K562 (cell line): ENCODE results near the gene SLC30A4. TPM values are rescaled to one million over a fixed set of nuclear protein-coding genes. Genes with fewer than 3 reads are reported as not detected.

Source experiments
- ATAC-seq: fragments of 200-7000 bp; cut with Tn5 transposase; 3 replicates; pipeline ENCODE4 v1.9.1; 2020; ENCODE audit warnings: moderate library complexity
- BruUV-seq: library from RNA; stranded (reverse); fragments of 400-500 nt; replicated peaks from 2 replicates; lab custom pipeline; 2021; lab: Mats Ljungman, UMichigan
- CTCF ChIA-PET: fragments of 300-600 bp; formaldehyde crosslinking; extraction: SDS; loops from one replicate; lab custom pipeline; 2021; ENCODE audit warnings: low intra/inter-chr PET ratio; lab: Yijun Ruan, JAX
- POLR2A ChIA-PET: fragments of 300-600, 350-650 bp; sonication (Branson Sonifier 250); formaldehyde crosslinking; extraction: SDS; loops from one replicate; lab custom pipeline; 2021; ENCODE audit warnings: antibody characterized with exemption, inconsistent platforms; lab: Yijun Ruan, JAX
- DNase-seq, 4 experiments: peaks; one replicate each; pipeline versions ENCODE4 v3.0.0 to v3.0.0-alpha.2; 2011 to 2018; ENCODE audit warnings: low spot score in 3 of 4, mixed read lengths in 3 of 4; ENCODE audit errors: extremely low read depth in 1 of 4
- FAIRE-seq: peaks from 2 replicates; lab custom pipeline; 2011; peaks lifted over from hg19 to GRCh38; lab: Jason Lieb, UNC
- H2AFZ ChIP-seq: 2 replicates; pipeline ENCODE4 v1.6.0; 2011; ENCODE audit warnings: low read depth, low read length, control low read depth, inconsistent platforms
- H3K27ac ChIP-seq: fragments of 200-600 bp; 3 replicates; pipeline ENCODE4 v1.8.0; 2011; ENCODE audit warnings: low read depth, mild to moderate bottlenecking, control low read depth, inconsistent platforms, low read length, moderate library complexity, mixed read lengths; ENCODE audit errors: extremely low read depth
- H3K27me3 ChIP-seq, 2 experiments: fragments of 300-600 bp in 1 of 2; 2 replicates in 1 of 2; 3 replicates in 1 of 2; pipeline versions ENCODE4 v1.6.0 to v1.8.0; 2011; ENCODE audit warnings: inconsistent platforms in 2 of 2, low read length in 2 of 2, mild to moderate bottlenecking in 1 of 2, mixed read lengths in 1 of 2, moderate library complexity in 1 of 2; ENCODE audit not compliant: control insufficient read depth in 2 of 2, insufficient read depth in 2 of 2
- H3K36me3 ChIP-seq: fragments of 300-600 bp; 3 replicates; pipeline ENCODE4 v1.8.0; 2011; ENCODE audit warnings: mild to moderate bottlenecking, low read length, inconsistent platforms; ENCODE audit not compliant: control insufficient read depth, insufficient read depth
- H3K4me1 ChIP-seq, 2 experiments: fragments of 200-600 bp in 1 of 2; replicated peaks in 1 of 2; 2 replicates in 1 of 2; 3 replicates in 1 of 2; pipeline versions ENCODE4 v1.5.1 to v1.8.0; 2011; ENCODE audit warnings: inconsistent platforms in 2 of 2, low read length in 2 of 2, mild to moderate bottlenecking in 1 of 2, mixed read lengths in 1 of 2, moderate library complexity in 1 of 2; ENCODE audit not compliant: control insufficient read depth in 2 of 2, insufficient read depth in 2 of 2
- H3K4me2 ChIP-seq: 2 replicates; pipeline ENCODE4 v1.6.1; 2011; ENCODE audit warnings: low read length, control low read depth, inconsistent platforms, mixed read lengths; ENCODE audit not compliant: insufficient read depth
- H3K4me3 ChIP-seq: fragments of 200-600 bp; sonication (generic), shearing (Covaris generic); 2 replicates; pipeline ENCODE4 v1.5.1; 2016; ENCODE audit warnings: control low read depth, inconsistent platforms
- H3K79me2 ChIP-seq: fragments of 200-600 bp; 3 replicates; pipeline ENCODE4 v1.8.0; 2011; ENCODE audit warnings: low read length, inconsistent platforms; ENCODE audit not compliant: control insufficient read depth, insufficient read depth
- H3K9ac ChIP-seq, 2 experiments: 2 replicates each; pipeline versions ENCODE4 v1.6.0 to v1.6.1; 2011; ENCODE audit warnings: low read depth in 2 of 2, low read length in 2 of 2, control low read depth in 1 of 2, inconsistent platforms in 1 of 2, mild to moderate bottlenecking in 1 of 2, mixed read lengths in 1 of 2; ENCODE audit not compliant: insufficient read depth in 1 of 2
- H3K9me1 ChIP-seq: one replicate; pipeline ENCODE4 v1.6.0; 2011; ENCODE audit warnings: inconsistent platforms, mild to moderate bottlenecking, low read length, moderate library complexity; ENCODE audit not compliant: control insufficient read depth, insufficient read depth
- H3K9me3 ChIP-seq: replicated peaks from 2 replicates; pipeline ENCODE4 v1.5.1; 2011; ENCODE audit warnings: low read depth, low read length, inconsistent platforms; ENCODE audit not compliant: control insufficient read depth, insufficient read depth
- H4K20me1 ChIP-seq: replicated peaks from 2 replicates; pipeline ENCODE4 v1.6.1; 2011; ENCODE audit warnings: low read length, inconsistent platforms, mixed read lengths; ENCODE audit not compliant: control insufficient read depth, insufficient read depth
- NFIC ChIP-seq: fragments of 450-650 bp; IDR thresholded peaks from 2 replicates; pipeline ENCODE4 v1.6.1; 2017; ENCODE audit warnings: mild to moderate bottlenecking, inconsistent platforms
- SMARCC2 ChIP-seq: fragments of 450-650 bp; IDR thresholded peaks from 2 replicates; pipeline ENCODE4 v1.6.1; 2017; ENCODE audit warnings: antibody characterized with exemption, moderate library complexity, mild to moderate bottlenecking, low read depth
- ZBTB34 ChIP-seq: fragments of 250-450 bp; sonication (Bioruptor Pico); IDR thresholded peaks from 2 replicates; pipeline ENCODE4 v1.8.0; 2021; ENCODE audit warnings: mild to moderate bottlenecking, moderate library complexity
- WGBS: fragments of 100-300 bp; shearing (Covaris generic); methylation state at CpG from one replicate; pipeline ENCODE4 v1.1.6; 2016; ENCODE audit warnings: low coverage, mixed read lengths; ENCODE audit not compliant: insufficient coverage; ENCODE audit errors: missing lambda C conversion rate; 5-methylcytosine and 5-hydroxymethylcytosine counted together
- in situ Hi-C: fragments of 300-500 bp; cut with MboI; formaldehyde crosslinking; loops from 4 replicates; pipeline ENCODE4 v1.15.0; 2018; ENCODE audit warnings: inconsistent platforms, mixed read lengths
- intact Hi-C: fragments of 100-400 bp; cut with micrococcal nuclease; formaldehyde crosslinking; loops from 2 replicates; pipeline ENCODE4 v1.14.2; 2022
- polyA plus RNA-seq, 8 experiments: library from polyadenylated mRNA; depleted of rRNA in 4 of 8; stranded (reverse) in 5 of 8; unstranded in 3 of 8; fragments of >200 nt; fragmentation: Nextera tagmentation in 2 of 8; fragmentation: Illumina TruSeq in 1 of 8; extraction: Ambion mirVana in 2 of 8; extraction: Trizol in 1 of 8; gene quantifications; 2 replicates each; pipeline versions ENCODE4 v1.2.1 to v1.2.3, GENCODE V29; 2011 to 2014; ENCODE audit warnings: inconsistent platforms in 1 of 8, missing spikeins in 1 of 8
- total RNA-seq, 7 experiments: library from RNA; depleted of rRNA in 6 of 7; stranded (reverse); fragments of >200 nt in 6 of 7; fragmentation: Illumina TruSeq in 2 of 7; extraction: Trizol in 2 of 7; gene quantifications; 2 replicates each; pipeline versions ENCODE4 v1.2.1 to v1.2.3, GENCODE V29; 2011 to 2021; ENCODE audit warnings: low replicate concordance in 1 of 7

SLC30A4 gene
- total and polyA plus RNA-seq, 9 of the 15 experiments (the other 6 are each of a cell fraction or from before 2014, with no cell fraction given), result 0.21 to 0.73 (median 0.36) TPM

- H3K9ac ChIP-seq, result no peak overlapping the region
- H3K4me1 ChIP-seq, result no peaks in the 10 kb centered on the region
- no TSS peak for BruUV-seq
- no peaks in the 10 kb centered on the region for H3K9me3 ChIP-seq
- DNase-seq (no peak), ATAC-seq (no peak), FAIRE-seq (no peak)
- peaks cover 3% of the 10 kb centered on the region; the same call in 1 of the 2 replicates for H4K20me1 ChIP-seq
- H2AFZ ChIP-seq, result no peak overlapping the region
- POLR2A ChIA-PET, result interaction anchor here (0.6 to 0.9 kb wide), 2 partner anchors 16 to 240 kb away, joined by 3 read pairs; no protein-coding TSS in a partner anchor
- peak; percentile 56 for TF ChIP-seq NFIC
- no peak for TF ChIP-seq SMARCC2
- no peak overlapping the region for H3K4me2 ChIP-seq
- no peaks in the 10 kb centered on the region for H3K36me3 ChIP-seq
- no peak overlapping the region for H3K4me3 ChIP-seq
- peaks cover 23 to 36% of the 10 kb centered on the region in 2 experiments for H3K27me3 ChIP-seq
- H3K9me1 ChIP-seq, result no peaks in the 10 kb centered on the region
- CTCF ChIA-PET, result no interaction called here
- no peak overlapping the region for H3K27ac ChIP-seq
- no peaks in the 10 kb centered on the region for H3K79me2 ChIP-seq
- intact Hi-C loops, result no loop called here
- in situ Hi-C loops, result no loop called here
- 3% methylated on average over 8 of the region's 8 CpGs for WGBS
Observed at GRCh38 chr15:45441686-45442085, 80.9 kb downstream of the SLC30A4 start.

- ChIA-PET CTCF (interaction anchor here (0.7 kb wide), 1 partner anchor 14 kb away, joined by 3 read pairs; no protein-coding TSS in a partner anchor), POLR2A (interaction anchor here (0.9 kb wide), 1 partner anchor 17 kb away, joined by 3 read pairs; no protein-coding TSS in a partner anchor)
- H3K79me2 ChIP-seq, result no peaks in the 10 kb centered on the region
- in situ Hi-C loops (no loop called here), intact Hi-C loops (no loop called here)
- H3K9me3 ChIP-seq, result no peaks in the 10 kb centered on the region
- H3K36me3 ChIP-seq, result no peaks in the 10 kb centered on the region
- H3K9ac ChIP-seq, result no peak overlapping the region
- no TSS peak for BruUV-seq
- no peak overlapping the region for H3K4me3 ChIP-seq
- no peaks in the 10 kb centered on the region for H3K9me1 ChIP-seq
- peaks cover 3% of the 10 kb centered on the region; the same call in 1 of the 2 replicates for H4K20me1 ChIP-seq
- no peak overlapping the region for H3K4me2 ChIP-seq
- H3K27ac ChIP-seq, result no peak overlapping the region
- no peak for TF ChIP-seq ZBTB34
- DNase-seq (no peak), ATAC-seq (no peak), FAIRE-seq (no peak)
- peaks cover 19 to 35% of the 10 kb centered on the region in 2 experiments for H3K27me3 ChIP-seq
- H2AFZ ChIP-seq, result no peak overlapping the region
- H3K4me1 ChIP-seq, result no peaks in the 10 kb centered on the region
Observed at GRCh38 chr15:45441036-45441435, 81.5 kb downstream of the SLC30A4 start.
